Left renal cortex interstitium (tissue), 4 donors: ENCODE results near the gene DERL2. TPM values are rescaled to one million over a fixed set of nuclear protein-coding genes. Genes with fewer than 3 reads are reported as not detected.

Experiments
- DNase-seq, 4 donors: peaks; one replicate each; pipeline ENCODE4 v3.0.0-alpha.2; 2013; ENCODE audit warnings: low read depth in 4 of 4, low spot score in 2 of 4, missing footprints in 1 of 4
- polyA plus RNA-seq, 4 donors: library from polyadenylated mRNA; unstranded; fragments of 120-200 nt; gene quantifications; one replicate each; pipeline ENCODE4 v1.2.1, GENCODE V29; 2013; ENCODE audit not compliant: insufficient read length in 4 of 4

The DERL2 gene
- polyA plus RNA-seq, 4 donors, result 78.4 to 88.6 (median 80.1) TPM

- no peak for DNase-seq
Observed at GRCh38 chr17:5502552-5502951, 16.6 kb upstream of the DERL2 start.

GRCh38 chr17:5501685-5502084 is 15.7 kb upstream of the DERL2 start:
- no peak for DNase-seq

DNA sequence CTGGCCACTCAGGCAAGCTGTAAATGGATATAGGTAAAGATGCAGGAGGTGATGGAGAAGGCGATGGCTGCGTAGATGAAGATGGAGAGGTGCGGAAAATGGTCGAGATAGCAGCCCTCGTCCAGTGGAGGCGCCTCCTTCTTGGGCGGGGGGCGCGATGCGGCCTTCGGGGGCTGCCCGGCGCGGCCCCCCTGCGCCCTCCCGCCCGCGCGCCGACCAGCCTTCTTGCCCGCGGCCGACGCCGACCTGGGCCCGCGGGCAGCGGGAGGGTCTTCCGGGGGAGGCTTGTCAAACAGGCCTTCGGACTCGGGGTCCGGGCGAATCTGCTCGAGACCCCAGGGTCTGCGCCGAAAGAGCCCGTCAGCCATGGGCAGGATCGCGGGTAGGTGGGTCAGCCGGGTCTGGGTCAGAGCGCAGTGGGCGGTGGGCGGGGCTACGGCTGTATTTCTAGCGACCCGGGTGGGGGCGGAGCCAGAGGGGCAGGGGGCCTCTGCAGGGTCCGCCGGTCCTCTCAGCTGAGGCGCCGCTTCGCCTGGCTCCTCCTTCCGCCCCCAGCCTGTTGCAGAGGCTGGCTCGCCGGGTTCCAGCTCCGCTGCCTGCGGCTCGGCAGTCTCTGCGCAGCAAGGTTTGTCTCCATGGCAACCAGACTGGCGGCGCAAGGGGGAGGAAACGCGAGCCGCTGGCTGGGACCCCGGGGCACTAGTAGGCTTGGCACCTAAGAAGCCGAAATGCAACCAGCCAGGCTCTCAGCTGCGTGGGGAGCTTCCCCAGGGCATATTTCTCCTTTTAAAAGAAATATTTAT is 14.8 kb upstream of the DERL2 start:
- DNase-seq, result peak in 3 of 4 donors; percentile 80 to 88 (median 85)

GRCh38 chr17:5500247-5500588 is 14.2 kb upstream of the DERL2 start:
- DNase-seq, result no peak

DNA sequence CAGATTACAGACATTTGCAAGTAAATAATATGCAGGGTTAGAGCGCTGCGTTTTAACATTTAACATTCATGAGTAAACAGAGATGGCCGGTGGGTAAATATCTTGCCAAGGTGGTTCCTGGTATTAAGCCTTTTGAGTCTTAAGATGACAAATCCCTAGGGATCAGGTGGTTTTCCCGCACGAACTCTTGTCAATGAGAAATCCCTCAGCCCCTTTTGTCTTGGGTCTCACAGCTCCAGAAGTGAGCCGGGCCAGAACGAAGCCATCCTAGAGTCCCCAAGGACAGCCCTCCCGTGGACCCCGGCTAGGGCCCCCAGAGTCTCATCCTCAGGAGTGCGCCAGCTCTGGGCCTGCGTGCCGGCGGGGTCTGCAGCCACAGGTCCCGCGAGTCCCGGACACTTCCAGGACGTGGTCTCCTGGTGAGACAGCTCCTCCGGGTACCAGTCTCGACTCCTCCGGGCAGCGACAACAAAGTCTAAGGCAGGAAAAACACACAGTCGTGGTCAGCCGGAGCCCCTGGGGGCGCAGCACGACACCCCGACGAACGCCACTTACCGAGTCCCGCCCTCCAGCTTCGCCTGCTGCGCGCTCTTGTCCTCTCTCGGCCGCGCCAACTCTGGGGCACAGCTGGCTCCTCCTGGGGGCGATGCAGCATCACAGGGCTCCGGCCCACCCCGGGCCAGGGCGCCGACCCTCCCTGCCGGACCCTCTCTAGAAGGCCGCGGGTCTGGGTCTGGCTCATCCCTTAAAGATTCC is 13.7 kb upstream of the DERL2 start:
- peak in 1 of 4 donors; percentile 23 for DNase-seq

GRCh38 chr17:5492970-5493369 is 7.0 kb upstream of the DERL2 start:
- no peak for DNase-seq

GRCh38 chr17:5488752-5489151 is 2.8 kb upstream of the DERL2 start:
- no peak for DNase-seq

- peak; percentile 92 to 98 (median 93) for DNase-seq
Observed at GRCh38 chr17:5486206-5487124, 487 bp upstream of the DERL2 start, which contains the start of gene MIS12. Gene MIS12 (plus strand): TSS chr17:5486566. CDS start chr17:5488863, 2,297 bp downstream.

GRCh38 chr17:5481451-5481850 is 4.5 kb downstream of the DERL2 start:
- no peak for DNase-seq

DNA sequence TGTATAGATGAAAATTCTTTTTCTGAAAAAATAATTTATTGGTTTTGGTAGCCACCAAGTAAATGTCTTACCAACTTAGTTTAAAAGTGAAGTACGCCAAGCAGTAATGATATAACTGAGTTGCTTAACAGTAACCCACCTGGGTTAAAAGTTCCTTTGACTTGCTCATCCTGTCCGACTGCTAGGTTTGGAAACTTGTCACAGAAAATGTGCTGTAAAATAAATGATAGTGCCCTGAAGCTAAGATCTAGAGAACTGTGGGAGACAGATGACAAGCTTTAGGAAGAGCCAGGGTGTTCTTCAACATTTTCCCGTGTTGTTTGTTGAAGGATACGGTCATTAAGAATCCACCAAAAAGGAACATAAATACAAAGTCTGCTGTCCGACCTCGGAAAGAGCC is 5.0 kb downstream of the DERL2 start:
- DNase-seq, result no peak

DNA sequence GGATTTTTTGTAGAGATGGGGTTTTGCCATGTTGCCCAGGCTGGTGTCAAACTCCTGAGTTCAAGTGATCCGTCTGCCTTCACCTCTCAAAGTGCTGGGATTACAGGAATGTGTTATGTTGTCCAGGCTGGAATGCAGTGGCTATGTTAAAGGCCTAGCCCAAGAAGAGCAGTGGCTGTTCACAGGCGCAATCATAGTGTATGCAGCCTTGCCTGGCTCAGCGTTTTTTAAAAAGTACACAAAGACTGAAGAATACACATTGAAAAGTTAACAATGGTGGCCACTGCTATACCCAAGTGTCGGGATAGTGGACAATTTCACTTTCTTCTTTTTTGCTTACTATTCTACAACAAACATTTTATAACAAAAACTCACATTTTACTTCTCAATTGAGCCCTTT is 7.0 kb downstream of the DERL2 start:
- DNase-seq, result no peak

DNA sequence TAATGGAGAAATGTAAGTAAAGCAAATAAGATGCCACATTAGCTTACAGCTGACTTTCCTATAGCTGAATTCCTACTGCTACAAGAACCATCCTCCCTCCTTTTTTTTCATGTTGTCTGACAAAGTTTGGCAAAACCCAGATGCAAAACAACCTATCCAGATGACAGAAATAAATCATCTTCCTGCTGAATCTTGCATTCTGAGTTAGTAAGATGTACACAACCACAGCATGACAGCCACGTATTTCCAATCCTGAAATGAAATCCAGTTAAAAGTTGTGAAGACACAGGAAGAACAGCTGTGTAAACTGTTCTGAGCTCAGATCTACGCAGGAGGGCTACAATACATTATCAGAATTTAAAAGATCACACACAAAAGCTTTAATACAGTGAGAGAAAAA is 12.1 kb downstream of the DERL2 start:
- no peak for DNase-seq

DNA sequence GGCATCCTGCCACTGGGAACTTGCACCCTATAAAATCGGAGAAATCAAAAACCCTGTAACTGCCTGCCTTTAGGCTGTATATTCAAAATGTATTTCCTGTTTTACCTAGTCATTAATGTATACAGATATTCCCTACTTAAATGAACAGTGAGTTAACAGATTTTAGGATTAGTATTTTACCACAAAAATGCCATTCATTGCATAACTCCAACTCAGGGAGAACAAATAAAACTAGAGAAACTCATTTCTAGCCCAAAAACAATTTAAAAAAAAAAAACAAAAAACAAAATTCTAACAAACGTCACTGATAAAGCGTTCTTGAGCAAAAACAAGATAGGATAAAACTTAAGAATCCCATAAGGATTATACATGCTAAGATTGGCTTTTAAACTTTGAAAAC is 13.5 kb downstream of the DERL2 start:
- no peak for DNase-seq

- no peak for DNase-seq
Observed at GRCh38 chr17:5468075-5468473, 17.9 kb downstream of the DERL2 start.

DNA sequence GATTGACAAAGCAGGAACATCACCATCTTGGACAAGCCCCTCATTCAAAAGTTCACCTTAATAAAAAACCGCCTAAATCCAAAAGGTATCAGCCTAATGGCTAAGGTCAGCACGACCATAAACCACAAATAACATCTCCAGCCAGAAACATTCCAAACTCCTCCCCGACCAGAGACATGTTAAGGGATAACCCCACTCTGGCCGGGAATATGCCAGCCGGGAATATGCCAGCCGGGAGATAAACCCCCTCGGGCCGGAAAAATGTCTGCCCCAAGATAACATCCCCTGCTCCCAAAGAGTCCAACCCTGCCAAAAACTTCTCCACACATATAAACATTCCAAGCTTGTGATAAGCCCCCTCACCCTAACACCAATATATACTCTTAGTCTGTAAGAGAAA is 18.6 kb downstream of the DERL2 start:
- no peak for DNase-seq

- DNase-seq, result no peak
Observed at GRCh38 chr17:5466295-5466694, 19.7 kb downstream of the DERL2 start.

GRCh38 chr17:5464717-5465507 is 21.1 kb downstream of the DERL2 start:
- no peak for DNase-seq

GRCh38 chr17:5446786-5447185 is 39.2 kb downstream of the DERL2 start:
- DNase-seq, result no peak

DNA sequence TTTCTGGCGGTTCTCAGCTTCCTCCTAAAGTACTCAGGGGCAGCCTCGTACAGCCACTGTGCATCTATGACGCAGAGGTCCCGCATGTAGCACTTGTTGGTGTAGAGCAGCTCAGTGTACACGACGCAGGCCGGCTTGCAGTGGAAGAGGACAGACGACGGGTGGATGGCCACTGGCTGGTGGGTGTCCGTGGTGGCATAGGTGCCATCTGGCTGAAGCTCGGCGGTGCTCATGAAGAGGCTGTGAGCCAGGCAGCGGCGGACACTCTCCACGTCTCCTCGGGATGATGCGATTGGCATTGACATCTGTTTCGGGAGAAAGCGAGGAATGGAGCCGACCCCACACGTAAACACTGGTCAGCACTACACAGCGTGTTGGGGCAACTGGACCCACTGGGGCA is 41.8 kb downstream of the DERL2 start:
- no peak for DNase-seq

- DNase-seq, result no peak
Observed at GRCh38 chr17:5443728-5444127, 42.2 kb downstream of the DERL2 start.
